Measurements from ENCODE around the gene TPM1.

TPM1 gene

DNA sequence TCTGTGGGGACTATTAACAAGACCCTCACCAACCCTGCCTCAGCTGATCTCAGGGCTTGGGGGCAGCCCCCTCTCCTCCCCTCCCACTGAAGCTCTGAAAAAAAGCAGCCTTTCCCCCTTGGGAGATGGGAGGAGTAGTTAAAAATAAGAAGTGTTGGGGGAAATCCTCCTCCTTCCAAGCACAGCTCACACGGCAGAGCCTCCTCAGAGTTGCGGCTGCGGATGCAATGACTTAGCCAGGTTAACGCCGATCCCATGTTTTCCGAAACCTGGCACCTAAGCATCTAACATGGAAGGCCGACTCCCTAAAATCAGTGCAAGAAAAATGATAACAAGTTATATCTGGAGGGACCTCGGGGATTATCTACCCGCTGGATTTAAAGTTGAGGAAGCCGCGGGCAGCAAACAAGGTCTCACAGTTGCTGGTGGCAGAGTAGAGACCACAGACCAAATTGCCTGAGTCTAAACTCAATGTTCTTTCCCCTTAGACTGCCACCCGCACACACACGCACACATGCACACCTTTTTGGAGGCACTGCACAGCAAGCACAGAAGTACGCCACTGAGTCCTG, 1.1 kb upstream of the TPM1 start:
- no peak for DNase-seq (ENCODE audit: low read depth, low spot score)

DNA sequence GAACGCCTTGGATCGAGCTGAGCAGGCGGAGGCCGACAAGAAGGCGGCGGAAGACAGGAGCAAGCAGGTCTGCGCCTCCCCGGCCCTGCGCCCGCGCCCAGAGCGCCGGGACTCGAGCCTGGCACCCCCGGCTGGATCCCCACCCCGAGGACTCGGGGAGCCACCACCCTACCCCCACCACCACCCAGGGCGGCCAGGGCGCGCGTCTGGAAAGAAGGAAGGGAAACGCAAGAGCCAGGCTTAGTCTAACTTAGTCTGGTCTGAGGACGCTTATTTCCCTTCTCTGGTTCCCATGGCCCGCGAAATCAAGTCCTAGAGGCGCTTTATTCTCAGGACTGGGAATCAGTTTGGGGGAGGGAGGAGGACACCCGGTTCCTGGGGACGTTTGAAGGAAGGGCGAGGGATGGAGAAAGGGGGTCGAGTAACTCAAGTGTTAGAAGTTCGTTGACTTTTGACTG, 359 bp downstream of the TPM1 start:
- DNase-seq (ENCODE audit: low read depth, low spot score) = no peak

DNA sequence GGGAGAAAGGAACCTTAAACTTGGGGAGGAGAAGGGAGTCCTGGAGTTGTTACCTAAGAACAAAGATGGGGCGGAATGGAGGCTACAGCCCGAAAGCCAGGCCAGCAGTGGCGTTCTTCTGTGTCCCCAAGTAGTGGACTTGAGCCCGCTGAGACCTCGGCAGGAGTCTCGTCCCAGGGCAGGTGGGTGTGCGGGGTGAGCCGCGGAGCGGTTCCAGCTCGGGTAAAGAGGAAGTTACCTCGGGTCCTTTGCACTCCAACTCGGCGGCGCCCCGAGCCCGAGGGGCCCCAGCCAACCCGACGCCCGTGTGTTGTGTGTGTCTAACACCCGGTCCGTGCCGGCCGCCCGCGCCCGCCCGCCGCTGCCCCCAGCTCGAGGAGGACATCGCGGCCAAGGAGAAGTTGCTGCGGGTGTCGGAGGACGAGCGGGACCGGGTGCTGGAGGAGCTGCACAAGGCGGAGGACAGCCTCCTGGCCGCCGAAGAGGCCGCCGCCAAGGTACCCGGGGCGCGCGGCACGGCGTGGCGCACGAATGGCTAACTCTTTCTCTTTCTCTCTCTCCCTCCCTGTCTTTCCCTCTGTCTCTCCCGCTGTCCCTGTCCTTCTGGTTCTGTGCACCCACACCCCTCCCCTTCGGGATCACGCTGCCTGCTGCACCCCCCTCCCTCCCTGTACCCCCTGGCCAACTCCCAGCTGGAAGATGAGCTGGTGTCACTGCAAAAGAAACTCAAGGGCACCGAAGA, 959 bp downstream of the TPM1 start:
- no peak for DNase-seq (ENCODE audit: low read depth, low spot score)

DNA sequence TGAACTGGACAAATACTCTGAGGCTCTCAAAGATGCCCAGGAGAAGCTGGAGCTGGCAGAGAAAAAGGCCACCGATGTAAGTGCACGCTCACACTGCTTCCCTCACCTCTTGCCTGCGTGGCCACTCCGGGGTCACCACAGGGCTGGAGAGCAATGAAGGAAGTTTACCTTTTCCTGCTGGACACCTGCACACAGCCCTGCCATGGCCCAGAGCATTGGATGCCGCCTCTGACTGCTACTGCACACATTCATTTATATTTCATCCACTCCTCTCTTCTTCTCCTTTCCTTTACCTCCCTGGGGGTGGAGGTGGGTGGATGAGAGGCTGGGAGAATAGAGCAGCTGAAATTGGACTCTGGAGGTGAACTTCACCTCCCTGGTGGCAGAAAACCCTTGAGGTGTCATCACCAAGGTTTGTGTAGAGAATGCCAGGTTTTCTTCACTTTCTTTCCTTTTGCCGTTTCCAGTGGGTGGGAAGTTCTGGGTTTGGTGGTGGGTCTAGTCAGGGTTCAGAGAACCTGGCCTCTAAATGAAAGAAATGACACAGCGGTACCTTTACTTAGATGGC, 1.6 kb downstream of the TPM1 start:
- no peak for DNase-seq (ENCODE audit: low read depth, low spot score)

- peak; percentile 86 for DNase-seq (ENCODE audit: low read depth, low spot score)
These were observed 2.3 kb downstream of the TPM1 start for GRCh38 chr15:63044645-63045464.

- no peak for DNase-seq (ENCODE audit: low read depth, low spot score)
These were observed 2.9 kb downstream of the TPM1 start for GRCh38 chr15:63045465-63045840.

DNA sequence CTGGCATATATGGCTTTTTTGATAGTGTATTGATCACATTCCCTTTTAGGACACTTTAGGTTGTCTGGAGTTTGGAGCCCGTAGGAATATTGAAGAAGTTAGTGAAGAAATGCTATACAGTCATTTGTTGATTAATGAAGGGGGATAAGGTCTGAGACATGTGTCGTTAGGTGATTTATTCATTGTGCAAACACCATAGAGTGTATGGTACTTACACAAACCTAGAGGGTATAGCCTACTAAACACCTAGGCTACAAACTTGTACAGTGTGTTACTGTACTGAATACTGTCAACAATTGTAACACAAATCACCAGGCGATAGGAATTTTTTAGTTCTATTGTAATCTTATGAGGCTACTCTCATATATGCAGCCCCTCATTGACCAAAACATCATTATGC, 3.3 kb downstream of the TPM1 start:
- DNase-seq (ENCODE audit: low read depth, low spot score) = no peak

DNA sequence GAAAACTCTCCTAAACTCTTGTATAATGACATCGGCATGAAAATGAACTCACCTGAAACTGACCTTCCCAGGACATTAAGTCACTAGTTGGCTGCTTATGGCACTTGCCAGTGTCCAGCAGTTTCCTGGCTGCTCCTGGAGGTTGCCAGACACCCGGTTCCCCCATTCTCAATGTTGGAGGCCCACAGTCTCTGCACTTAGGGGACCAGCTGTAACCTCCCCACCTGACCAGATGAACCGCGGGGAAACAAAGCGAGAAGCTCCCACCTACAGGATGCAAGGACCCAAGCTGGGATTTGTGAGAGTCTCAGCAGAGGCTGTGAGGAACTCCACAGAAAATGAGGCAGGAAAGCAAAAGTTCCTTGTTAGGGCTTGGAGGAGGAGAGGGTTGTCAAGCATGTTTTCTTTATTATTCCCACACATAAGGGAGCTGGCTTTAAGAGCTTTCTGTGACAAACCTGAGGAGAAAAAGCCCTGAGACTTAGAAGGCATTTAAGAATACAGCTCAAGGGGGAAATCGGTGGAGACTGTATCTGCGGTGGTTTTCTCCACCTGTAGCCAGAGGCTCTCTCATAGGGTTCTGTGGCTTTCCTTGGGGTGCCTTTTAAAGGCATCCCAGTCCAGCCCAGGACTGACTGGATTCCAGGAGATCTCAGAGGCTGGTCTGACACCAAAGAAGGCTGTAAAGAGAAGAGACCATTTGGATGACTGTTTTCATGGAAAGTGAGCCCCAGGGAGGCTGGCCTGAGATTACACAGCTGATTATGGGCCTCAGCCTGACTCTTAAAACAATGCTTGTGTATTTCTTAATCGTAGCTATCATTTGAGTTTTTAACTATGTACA, 4.6 kb downstream of the TPM1 start:
- DNase-seq (ENCODE audit: low read depth, low spot score) = peak; percentile 87

DNA sequence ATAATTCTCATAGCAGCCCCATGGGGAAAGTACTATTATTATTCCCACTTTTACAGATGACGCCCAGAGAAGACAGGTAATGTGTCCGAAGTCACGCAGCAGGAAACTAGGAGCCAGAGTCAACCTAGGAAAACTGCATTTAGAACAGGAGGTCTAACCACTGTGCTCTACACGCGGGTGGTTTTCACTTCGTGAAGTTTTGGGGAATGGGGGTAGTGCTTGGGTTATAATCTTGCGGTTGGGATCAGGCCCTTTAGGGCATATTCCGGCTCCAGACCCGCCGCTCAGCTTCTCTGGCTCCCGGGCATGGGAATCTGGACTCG, 5.2 kb downstream of the TPM1 start:
- DNase-seq (ENCODE audit: low read depth, low spot score) = peak; percentile 98

GRCh38 chr15:63048115-63048775, 5.7 kb downstream of the TPM1 start:
- DNase-seq (ENCODE audit: low read depth, low spot score) = no peak

DNA sequence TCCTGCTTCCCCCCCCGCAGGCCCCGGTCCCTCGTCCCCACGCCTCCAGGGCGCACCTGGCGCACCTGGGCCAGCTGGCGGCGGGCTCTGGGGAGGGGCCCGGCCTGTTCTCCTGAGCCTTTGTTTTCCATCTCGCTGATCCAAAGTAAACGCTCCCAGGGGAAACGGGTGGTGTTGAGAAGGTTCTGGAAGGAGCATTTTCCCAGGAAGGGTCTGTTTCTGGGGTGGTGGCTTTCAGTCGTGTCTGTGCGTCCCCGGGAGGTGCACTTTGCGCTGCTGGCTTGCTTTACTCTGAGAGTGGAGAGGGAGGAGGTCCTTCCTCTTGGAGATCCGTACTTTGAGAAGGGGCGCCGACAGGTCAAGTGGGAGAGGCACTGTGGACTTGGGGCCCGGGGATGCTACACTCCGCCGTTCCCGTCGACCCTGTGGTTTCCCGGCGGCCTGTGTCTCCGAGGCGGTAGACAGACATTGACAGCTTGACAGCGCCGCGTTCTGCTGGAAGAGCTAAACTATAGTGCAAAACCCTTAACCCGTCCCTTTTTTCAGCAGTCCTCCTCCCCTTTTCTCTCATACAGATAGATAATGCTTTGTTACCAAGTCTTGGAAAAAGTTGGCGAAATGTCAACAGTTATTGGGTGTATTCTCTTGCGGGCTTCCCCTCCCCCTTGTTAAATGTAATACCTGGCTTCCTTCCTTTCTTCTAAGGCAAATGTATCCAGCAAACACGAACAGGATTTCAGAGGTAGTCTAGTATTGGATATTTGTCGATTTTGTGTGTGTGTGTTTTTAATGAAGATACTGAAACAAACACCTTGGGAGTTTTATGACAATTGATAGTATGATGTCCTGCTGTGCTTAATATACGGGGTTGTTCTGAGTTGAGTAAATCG, 6.5 kb downstream of the TPM1 start:
- DNase-seq (ENCODE audit: low read depth, low spot score) = peak; percentile 75

- no peak for DNase-seq (ENCODE audit: low read depth, low spot score)
These were observed 7.3 kb downstream of the TPM1 start for GRCh38 chr15:63049783-63050371.

- no peak for DNase-seq (ENCODE audit: low read depth, low spot score)
These were observed 8.2 kb downstream of the TPM1 start for GRCh38 chr15:63050731-63051155.

DNA sequence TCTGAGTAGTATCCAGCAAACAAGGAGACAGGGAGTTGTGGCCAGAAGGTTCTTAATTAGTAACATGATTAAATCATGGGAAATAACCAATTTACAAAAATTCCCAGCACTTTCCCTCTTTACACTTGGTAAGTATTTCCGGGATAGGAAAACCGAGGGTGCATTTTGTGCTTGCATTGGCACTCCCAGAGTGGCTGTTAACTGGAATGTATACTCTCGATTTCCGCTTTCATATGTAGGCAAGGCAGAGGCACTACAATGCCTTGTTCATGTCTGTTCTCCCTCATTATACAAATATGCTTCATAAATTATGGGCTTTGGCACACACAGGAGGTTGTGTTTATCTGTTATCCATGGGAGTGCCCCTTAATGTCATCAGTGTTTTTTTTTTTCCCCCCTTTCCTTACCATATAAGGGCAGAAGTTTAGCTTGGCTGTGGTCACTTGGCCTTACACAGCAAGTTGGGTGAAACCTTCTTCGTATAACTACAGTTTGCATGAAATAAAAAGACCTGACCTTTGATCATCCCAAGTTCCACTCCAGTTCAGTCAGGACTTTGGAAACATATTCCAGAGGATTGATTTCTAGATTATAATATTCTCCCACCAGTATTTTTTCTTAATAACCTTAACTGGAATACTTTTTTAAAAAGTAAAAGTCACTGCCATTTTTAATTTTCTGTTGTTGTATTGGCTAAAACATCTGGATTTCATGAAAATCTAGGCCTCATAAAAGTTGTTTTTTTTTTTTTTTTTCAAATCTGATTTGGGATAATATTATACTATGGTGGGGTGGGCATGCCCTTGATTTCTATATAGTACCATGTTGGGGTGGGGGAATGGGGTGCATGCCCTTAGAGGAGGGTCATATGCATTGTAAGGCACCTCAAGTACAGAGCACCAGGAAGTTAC, 8.9 kb downstream of the TPM1 start:
- peak; percentile 23 for DNase-seq (ENCODE audit: low read depth, low spot score)

- DNase-seq (ENCODE audit: low read depth, low spot score) = peak; percentile 38
These were observed 9.7 kb downstream of the TPM1 start for GRCh38 chr15:63052077-63052841.

- DNase-seq (ENCODE audit: low read depth, low spot score) = peak; percentile 80
These were observed 10.6 kb downstream of the TPM1 start for GRCh38 chr15:63052961-63053698.

DNA sequence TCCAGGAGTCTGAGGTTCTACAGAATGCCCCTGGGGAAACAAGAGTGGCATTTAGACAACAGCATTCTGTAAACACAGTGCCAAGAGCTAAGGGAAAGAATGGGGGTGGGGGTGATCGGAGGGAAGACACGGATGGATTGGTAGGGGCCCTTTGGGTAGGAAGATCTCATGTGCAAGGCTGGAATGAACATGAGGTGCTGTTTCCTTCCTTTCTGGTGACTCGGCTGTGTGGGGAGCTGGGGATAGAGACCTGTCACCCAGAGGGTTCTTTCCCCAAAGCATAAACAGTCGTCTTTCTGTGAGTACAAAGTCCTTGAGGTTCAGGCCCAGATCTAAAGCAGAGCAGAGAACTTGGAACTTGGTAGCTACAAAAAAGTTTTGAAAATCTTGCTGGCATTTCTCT, 11.7 kb downstream of the TPM1 start:
- peak; percentile 36 for DNase-seq (ENCODE audit: low read depth, low spot score)
